Measurements from ENCODE around the gene OLFM3. TPM values are rescaled to one million over a fixed set of nuclear protein-coding genes. Genes with fewer than 3 reads are reported as not detected.

OLFM3 gene
- total RNA-seq, 1 experiment from 2014 or later, result not detected

DNA sequence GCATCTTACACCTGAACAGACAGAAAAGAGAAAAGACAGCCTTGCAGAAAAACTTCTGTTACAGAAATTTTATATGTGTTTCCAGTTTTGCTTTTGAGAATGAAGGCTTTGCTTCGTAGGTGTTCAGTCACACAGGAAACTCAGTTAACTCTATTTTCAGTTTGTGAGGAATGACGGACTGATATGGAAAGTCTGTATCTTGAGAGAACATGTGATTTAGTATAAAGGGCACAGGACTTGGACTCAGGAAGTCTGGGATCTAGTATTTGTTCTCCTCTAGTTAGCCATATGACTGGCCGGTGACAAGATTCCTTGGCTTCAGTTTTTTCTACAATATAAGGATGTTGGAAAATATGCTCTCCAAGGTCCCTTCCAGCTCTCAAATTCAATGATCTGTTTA is 149.1 kb downstream of the OLFM3 start:
- DNase-seq (ENCODE audit: low read depth), result no peak

DNA sequence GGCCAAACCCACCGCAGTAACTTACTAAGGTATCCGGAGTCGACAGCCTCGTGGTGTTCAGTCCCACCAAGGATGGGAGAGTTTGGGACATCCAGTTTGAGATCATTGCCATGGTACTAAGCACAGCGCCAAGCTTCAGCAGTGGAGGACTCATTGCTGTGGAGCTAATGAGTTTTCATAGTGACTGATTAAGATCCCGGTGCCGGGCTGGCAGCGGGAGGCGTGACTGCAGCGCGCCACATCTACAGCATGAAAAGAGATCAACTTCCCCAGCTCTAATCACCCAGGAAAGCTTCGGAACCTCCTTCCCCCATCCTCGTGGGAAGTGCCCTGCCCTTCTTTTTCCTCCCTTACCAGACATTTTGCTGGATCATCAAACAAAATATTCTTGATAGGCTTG is 149.9 kb downstream of the OLFM3 start:
- DNase-seq (ENCODE audit: low read depth), result no peak

DNA sequence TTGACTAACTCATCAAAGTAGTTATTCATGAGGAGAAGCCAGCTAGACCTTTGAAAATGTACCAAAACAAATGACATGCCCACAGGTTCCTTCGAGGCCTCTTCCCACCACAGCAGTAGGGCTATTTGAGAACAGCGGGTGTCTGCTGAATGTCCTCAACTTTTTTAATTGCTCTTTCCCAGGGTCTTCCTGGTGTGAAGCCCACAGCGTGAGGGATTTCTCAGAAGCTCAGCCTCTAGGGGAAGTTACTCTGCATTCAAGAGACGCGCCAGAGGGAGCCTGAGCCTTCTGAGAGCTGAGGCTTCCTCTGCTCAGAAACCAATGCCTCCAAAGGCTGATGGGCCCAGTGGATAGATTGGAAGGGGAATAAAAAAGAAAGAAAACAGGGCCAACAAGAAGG is 153.6 kb downstream of the OLFM3 start:
- no peak for DNase-seq (ENCODE audit: low read depth)

DNA sequence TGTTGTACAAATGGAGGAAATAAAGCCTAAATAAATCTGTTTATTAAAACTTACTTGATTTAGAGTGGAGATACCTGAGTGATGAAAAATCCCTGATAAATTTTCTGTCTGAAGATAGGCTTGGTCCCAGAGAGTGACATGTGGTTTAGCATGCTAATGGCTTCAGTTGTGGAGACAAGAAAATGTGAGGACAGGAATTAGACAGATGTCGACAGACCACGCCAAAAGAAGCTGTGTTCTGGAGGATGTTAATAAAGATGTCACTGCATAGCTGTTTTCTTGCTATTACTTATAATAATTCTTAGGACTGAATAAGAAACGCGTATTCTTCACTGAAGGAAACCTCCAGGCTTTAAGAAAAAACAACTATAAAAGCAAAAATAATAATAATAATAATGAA is 154.9 kb downstream of the OLFM3 start:
- no peak for DNase-seq (ENCODE audit: low read depth)

DNA sequence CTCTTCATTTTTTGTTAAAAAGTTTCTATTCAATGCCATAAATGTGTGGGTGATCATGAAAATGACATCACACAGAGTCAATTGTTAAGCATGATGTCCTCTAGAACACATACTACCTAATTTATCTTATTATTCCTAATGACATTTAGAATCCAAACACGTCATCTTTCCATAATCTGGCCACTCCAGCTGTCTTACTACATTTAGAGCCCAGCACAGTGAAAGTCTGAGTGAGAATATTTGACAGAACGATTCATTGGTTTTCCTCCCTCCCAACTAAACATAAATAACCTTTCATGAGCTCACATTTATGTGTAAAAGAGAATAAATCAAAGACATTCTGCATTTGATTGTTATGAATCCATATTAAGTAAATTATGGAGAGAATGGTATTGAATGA is 160.7 kb downstream of the OLFM3 start:
- no peak for DNase-seq (ENCODE audit: low read depth)

DNA sequence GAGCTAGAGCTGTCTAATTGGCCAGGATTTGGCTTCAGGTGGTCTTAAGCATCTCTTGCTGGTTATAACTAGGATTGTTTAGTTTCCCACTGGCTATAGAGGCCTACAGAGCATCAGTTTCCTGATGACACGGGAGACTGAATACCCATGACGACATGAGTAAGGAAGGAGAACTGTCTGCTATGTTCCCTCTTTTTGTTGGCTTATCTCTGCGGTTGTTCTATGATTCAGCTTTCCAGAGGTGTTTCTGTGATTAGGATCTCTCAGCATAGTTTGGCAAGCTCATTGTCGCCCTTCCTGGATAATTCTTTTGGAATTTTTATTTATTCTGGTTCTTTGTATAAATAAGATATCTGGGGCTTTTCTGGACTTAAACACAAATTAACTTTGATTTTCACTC is 163.4 kb downstream of the OLFM3 start:
- DNase-seq (ENCODE audit: low read depth), result peak; percentile 4

DNA sequence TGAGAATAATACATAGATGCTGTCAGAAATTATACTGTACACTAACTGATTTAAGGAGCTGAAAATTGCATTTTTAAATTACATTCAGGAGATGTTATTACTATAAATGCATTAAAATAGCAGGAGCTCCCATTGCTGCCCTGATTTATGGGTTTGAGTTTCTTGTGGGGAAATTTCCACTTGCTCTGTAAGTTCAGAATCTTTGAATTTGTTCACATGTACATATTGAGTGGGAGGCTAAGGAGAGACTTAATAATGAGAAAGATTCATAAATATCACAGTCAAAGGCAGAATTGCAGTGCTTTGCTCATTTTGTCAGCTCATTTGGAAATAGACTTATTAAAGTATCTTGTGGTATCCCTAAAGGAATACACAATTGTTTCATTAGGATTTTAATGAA is 170.3 kb downstream of the OLFM3 start:
- no peak for DNase-seq (ENCODE audit: low read depth)

DNA sequence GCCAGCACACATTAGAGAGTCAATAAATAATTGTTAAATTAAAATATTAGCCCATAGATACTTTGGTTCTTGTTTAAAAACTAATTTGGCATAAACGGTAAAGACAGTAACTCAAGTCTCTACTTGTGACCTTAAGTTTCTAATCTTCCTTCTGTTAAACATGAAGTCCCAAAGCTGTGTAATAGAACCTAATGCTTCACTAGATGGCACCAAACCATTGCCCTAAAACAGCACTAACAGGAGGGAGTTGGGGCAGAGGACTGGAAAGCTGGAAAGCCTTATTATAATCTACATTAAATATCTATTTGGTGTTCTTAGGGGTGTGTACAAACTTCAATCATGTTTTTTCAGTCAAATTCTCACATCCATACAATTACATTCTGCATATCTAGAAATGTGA is 176.7 kb downstream of the OLFM3 start:
- peak; percentile 24 for DNase-seq (ENCODE audit: low read depth)

DNA sequence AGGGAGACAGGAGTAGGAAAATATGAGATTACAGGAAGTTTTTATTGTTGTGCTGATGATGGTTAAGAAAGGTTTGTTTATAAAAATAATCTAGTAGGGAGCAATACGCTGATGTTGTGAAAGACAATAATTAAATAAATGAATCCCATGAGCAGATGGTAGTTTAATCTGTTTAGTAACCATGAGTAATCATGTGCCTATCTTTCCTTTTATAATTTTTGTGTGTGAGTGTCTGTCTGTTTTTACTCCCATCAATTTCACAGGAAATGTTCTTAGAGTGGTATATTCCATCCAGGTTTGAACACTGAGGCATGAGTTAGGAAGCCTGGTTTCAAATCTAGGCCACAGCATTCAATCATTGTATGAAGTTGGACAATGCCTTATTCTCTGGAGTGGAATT is 180.5 kb downstream of the OLFM3 start:
- DNase-seq (ENCODE audit: low read depth), result no peak

DNA sequence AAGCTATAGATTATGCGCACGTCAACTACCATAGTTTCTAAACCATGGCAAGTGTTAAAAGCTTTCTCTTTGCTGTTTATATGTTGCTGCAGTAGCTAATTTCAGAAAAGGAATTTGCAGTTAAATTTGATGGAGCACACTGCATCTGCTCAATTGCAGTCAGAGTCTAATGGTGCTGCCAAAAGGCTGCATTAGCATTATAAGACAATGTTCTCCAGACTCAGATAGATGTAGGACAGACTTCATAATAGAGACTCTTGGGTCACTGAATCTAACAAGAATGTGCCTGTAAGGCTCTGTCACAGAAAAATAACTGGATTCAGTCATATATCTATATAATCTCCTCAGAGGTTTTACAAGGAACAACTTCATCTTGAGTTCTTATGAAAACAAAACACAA is 198.3 kb downstream of the OLFM3 start:
- DNase-seq (ENCODE audit: low read depth), result no peak

DNA sequence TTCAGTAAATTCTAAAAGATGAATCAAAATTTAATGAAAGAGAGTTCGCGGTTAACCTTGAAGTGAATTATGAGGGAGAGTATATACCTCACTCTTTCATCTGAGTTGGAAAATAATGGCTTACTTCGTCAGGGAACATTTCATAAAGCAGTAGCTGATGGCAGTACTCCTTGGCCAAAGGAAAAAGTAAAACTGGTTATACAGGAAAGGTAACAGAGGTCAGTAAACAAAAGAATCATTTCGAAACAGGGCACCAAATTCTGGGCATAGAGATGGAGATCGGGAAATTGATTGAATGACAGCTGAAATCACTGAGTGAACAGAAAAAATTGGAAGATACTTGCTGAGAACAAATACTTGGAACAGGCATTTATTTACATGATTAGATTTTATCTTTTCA is 199.0 kb downstream of the OLFM3 start:
- DNase-seq (ENCODE audit: low read depth), result no peak

DNA sequence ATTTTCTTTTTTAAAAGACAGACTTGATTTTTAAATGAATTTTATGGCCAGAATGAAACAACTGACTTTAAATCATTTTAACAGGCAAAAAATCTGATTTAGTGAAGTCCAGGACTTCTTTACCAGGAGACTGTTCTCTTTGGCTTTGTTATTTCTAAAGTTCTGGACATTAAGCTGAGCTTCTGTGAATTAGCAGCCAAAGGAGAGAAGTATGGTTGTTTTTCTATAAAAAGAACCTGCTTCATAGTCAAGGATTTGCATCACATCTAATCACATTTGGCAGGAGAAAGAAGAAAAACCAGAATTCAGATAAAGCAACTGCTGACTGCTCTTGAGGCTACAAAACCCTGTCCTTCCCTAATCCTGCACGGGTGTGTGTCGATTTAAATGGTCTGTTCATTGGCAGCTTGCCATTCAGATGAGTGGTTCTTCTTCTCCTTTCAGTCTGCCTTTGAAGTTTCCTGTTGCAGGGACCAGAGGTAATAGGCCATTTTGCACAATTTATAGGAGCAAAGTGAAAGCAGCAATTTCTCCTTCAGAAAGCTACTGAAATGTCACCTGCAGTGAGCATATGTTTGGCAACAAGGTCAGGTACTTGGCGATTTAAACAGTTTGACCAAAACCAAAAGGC is 215.4 kb downstream of the OLFM3 start:
- no peak for DNase-seq (ENCODE audit: low read depth)

DNA sequence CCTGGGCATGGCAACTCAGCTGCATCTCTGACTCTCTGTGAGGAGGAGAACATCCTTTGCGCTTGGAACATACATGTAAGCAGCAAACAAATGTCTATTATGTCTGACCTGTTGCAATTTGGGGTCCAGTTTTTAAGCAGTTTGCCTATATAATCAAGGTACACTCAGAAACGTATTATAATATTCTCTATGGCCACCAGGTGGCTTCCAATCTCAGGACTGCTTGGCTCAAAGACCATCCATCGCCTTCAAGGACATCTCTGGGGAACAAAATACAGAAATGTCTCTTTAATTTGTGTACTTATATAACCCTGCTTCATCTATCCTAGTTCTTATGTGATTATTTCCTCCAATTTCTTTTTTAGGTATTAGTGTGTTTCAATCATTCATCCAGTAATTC is 227.2 kb downstream of the OLFM3 start:
- DNase-seq (ENCODE audit: low read depth), result peak; percentile 7

DNA sequence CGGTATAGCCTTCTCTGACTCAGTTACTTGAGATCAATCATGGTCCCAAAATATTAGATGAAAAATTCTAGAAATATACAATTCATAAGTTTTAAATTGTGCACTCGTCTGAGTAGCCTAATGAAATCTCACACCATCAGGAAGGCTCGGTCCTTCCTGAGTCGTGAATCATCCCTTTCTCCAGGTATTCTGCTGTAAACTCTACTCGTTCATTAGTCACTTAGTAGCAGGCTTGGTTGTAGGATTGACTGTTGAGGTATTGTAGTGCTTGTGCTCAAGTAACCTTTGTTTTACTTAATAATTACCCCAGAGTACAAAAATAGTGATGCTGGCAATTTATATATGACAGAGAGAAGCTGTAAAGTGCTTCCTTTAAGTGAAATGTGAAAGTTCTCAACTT is 238.7 kb downstream of the OLFM3 start:
- no peak for DNase-seq (ENCODE audit: low read depth)

DNA sequence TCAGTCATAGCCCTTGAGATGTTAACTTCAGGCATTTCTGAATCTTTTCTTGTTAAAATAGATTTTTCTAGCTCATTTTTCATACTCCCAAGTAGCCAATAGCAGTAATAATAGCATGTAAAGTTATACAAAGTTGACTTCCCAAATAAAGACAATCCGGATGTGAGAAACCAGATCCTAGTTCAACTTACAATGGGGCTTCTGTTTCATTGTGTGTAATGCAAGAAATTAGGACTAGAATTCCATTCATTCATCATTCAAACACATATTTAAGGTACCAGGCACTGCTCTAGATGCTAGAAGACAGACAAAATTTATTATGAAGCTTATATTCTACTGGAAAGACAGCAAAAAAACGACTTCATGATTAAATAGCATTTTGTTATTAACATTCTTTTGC is 240.3 kb downstream of the OLFM3 start:
- DNase-seq (ENCODE audit: low read depth), result no peak

Measured in M059J (cell line).